ENCODE results near the gene SRGAP2C.
"Not testable (repeated sequence)": the region's sequence is repeated elsewhere in the genome, so short reads cannot be mapped to it uniquely, and the experiment has no call there.

Gene SRGAP2C

DNA sequence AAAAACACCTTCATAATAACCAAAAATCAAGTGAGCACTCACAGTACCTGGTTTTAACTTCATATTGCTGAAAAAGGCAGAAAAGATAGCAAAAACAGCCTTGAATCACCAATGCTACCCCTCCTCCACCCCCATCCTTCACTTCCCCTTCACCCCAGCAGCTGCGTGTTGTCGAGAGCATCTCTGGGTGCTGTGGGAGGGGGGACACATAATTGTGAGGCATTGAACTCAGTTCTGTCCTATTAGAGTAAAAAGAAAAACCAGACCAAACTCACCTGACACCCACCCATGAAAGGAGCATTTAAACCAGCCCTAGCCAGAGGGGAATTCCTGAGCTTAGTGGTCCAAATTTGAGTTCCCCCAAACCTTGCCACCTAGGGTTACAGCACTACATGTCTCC lies 248.7 kb downstream of the SRGAP2C start:
- DNase-seq, result not testable (repeated sequence)

- not testable (repeated sequence) for DNase-seq
These were observed 254.1 kb downstream of the SRGAP2C start for GRCh38 chr1:121438862-121439261.

GRCh38 chr1:121440993-121441392 lies 256.2 kb downstream of the SRGAP2C start:
- DNase-seq, result no peak

Data from cerebellar nuclear complex (tissue), 1 donor.